GM12891 (cell line): ENCODE results near the gene MYO1F.
"Not testable (repeated sequence)": the region's sequence is repeated elsewhere in the genome, so short reads cannot be mapped to it uniquely, and the experiment has no call there.

Experiments
- DNase-seq: peaks from one replicate; pipeline ENCODE4 v3.0.0; 2011; ENCODE audit warnings: low spot score; ENCODE audit not compliant: insufficient read length
- FAIRE-seq: peaks from 2 replicates; lab custom pipeline; 2011; peaks lifted over from hg19 to GRCh38; lab: Jason Lieb, UNC
- PAX5 ChIP-seq: IDR thresholded peaks from 2 replicates; pipeline ENCODE4 v1.6.1; 2011; ENCODE audit warnings: low read length, moderate library complexity, mild to moderate bottlenecking; ENCODE audit not compliant: insufficient read depth, severe bottlenecking
- POLR2A ChIP-seq: IDR thresholded peaks from 2 replicates; pipeline ENCODE4 v1.6.1; 2011; ENCODE audit warnings: low read depth, low read length, control low read depth
- POLR2AphosphoS5 ChIP-seq: IDR thresholded peaks from 2 replicates; pipeline ENCODE4 v1.6.1; 2011; ENCODE audit warnings: low read depth, low read length, control low read depth
- POU2F2 ChIP-seq: IDR thresholded peaks from 2 replicates; pipeline ENCODE4 v1.6.1; 2011; ENCODE audit warnings: low read depth, mild to moderate bottlenecking, control low read depth, low read length, moderate library complexity
- SPI1 ChIP-seq: IDR thresholded peaks from 2 replicates; pipeline ENCODE4 v1.6.1; 2011; ENCODE audit warnings: low read depth, low read length, control low read depth
- TAF1 ChIP-seq: IDR thresholded peaks from 2 replicates; pipeline ENCODE4 v1.6.1; 2011; ENCODE audit warnings: low read depth, low read length, control low read depth

MYO1F gene

DNA sequence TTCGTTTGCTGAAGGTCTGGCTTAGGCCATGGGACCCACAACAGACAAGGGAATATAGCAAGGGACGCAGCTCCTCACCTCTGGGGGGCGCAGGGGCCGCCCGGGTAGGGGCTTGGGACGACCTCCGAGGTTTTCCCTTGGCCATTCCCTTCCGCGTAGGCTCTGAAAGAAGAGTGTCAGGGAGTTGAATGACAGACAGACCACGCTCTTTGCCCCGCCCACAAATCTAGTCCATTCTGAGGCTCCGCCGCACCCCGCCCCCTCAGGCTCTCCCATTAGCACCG, 51.9 kb downstream of the MYO1F start:
- no peak for TF ChIP-seq PAX5
- TF ChIP-seq TAF1: no peak
- no peak for TF ChIP-seq POLR2AphosphoS5
- no peak for TF ChIP-seq POU2F2
- no peak for TF ChIP-seq POLR2A
- FAIRE-seq (no peak), DNase-seq (no peak)

DNA sequence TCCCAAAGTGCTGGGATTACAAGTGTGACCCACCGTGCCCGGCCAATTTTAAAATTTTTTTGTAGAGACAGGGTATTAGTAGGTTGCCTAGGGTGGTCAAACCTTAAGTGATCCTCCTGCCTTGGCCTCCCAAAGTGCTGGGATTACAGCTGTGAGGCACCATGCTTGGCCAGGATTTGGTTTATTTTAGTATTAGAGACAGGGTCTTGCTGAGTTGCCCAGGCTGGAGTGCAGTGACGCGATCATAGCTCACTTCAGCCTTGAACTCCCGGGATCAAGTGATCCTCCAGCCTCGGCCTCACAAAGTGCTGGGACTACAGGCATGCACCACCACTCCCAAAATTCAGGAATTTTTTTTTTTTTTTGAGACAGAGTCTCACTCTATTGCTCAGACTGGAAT, 57.9 kb downstream of the MYO1F start:
- DNase-seq: no peak
- TF ChIP-seq POLR2AphosphoS5 (no peak), POLR2A (no peak), TAF1 (no peak), PAX5 (no peak), SPI1 (no peak), POU2F2 (no peak)
- no peak for FAIRE-seq

DNA sequence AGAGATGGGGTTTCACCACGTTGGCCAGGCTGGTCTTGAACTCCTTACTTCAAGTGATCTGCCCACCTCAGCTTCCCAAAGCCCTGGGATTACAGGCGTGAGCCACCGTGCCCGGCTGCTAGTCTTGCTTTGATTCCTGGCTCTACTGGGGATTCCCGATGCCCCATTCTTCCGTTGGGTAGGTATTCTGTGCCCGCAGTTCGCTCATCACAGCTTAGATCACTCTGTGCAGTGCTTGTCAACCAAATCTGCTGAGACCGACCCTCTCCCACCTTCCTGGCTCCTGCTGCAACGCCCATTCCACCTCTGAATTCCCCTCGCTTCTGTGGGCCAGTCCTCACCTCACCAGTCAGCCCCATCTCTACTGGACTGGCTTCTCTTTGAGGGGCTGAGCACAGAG, 58.7 kb downstream of the MYO1F start:
- DNase-seq: no peak
- TF ChIP-seq POLR2AphosphoS5: no peak
- TF ChIP-seq SPI1: no peak
- no peak for TF ChIP-seq POU2F2
- no peak for TF ChIP-seq POLR2A
- no peak for TF ChIP-seq TAF1
- FAIRE-seq: no peak

DNA sequence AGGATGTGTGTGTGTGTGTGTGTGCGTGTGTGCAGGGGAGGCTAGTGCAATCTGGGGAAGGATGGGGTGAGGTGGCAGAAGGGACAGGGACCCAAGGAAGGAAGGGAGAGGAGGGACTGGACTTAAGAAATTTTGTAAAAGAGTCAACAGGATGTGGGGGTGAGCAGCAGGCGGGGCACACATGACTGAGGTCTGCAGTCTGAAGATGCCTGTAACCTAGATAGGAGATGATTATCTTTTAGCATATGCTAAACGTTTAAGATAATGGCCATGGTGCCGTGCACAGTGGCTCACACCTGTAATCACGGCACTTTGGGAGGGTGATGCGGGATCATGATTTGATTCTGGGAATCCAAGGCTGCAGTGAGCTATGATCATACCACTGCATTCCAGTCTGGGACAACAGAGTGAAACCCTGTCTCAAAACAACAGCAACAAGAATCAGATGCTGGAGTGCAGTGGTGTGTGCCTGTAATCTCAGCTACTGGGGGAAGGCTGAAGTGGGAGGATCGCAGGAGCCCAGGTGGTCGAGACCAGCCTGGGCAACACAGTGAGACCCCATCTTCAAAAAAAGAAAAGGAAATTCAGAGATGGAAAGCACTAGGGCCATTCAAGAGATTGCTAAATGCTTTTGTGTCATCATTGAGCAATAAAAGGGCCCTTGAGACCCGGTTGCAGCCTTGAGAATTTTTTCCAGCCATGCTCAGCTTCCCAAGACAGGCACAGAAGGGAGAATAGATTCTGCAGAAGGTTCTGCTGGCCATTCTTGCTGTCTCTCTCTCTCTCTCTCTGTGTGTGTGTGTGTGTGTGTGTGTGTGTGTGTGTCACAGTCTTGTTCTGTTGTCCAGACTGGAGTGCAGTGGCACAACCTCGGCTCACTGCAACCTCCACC, 59.4 kb downstream of the MYO1F start:
- TF ChIP-seq TAF1: no peak
- TF ChIP-seq POLR2AphosphoS5: no peak
- TF ChIP-seq POLR2A: no peak
- no peak for TF ChIP-seq POU2F2
- no peak for TF ChIP-seq PAX5
- no peak for TF ChIP-seq SPI1
- FAIRE-seq: peak; percentile 67
- no peak for DNase-seq

DNA sequence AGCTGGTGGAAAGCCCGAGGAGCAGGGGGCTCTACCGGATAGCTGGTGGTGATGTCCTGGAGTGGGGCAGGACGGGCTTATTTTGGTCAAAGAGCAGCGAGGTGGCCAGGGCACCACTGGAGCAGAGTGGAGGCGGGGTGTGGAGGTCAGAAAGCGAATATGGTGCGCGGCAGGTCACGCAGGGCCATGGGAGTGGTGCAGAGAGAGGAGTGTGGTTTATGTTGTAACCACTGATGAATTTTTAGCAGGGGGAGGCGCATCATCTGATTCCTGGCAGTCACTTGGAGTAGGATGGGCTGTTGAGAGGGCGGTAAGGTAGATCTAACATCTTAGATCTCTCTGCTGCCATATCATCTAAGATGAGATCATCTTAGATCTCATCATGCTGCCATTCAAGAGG, 61.9 kb downstream of the MYO1F start:
- TF ChIP-seq POLR2AphosphoS5 (no peak), SPI1 (no peak), POLR2A (no peak), PAX5 (no peak), POU2F2 (no peak), TAF1 (no peak)
- FAIRE-seq: no peak
- no peak for DNase-seq

DNA sequence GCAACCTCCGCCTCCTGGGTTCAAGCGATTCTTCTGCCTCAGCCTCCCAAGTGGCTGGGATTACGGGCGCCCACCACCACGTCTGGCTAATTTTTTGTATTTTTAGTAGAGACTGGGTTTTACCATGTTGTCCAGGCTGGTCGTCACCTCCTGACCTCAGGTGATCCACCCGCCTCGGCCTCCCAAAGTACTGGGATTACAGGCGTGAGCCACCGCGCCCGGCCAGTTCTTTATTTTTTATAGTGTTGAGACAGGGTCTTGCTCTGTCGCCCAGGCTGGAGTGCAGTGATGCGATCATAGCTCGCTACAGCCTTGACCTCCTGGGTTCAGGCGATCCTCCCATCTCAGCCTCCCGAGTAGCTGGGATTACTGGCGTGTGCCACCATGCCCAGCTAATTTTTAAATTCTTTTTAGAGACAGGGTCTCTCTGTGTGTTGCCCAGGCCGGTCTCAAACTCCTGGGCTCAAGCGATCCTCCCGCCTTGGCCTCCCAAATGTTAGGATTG, 62.7 kb downstream of the MYO1F start:
- not testable (repeated sequence) for FAIRE-seq, DNase-seq

DNA sequence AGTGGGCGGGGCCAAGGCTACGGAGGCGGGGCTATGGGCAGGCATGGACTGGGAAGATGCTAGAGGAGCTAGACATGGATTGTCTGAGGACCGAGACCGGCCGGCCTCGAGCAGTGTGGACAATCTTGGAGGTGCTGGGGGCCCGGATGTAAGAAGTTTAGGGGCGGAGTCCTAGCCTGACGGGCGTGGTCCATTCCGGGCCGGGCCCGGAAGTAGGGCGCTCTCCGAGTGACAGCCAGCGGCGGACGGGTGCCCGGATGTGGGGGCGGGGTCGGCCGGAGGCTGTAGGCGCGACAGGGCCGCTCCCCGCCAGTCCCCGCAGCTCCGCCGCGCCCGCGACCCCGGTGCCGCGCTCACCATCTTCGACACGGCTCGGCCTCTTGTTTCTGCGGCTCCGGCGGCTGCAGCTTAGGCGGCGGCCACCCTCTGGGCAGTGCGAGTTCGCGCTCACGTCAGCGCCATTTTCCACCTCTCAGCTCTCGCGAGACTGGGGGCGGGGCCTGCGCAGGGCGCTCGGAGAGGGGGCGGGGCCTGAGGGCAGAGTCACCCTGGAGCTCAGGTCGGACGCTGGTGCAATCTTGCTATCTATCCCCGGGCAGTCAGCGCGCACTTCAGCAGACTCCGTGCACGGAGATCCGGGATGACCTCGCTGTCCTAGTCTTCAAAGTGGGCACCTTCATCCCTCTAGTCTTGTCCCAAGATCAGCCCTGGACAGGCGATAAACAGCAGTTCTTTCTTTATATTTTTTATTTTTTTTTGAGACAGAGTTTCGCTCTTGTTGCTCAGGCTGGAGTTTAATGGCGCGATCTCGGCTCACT, 63.3 kb downstream of the MYO1F start, which contains the start of gene ZNF414:
Gene ZNF414, minus strand, starts transcription at position 481 of the 818 bp plus-strand sequence. Its CDS starts 121 bp downstream, at position 360.
- TF ChIP-seq PAX5 (no peak), POLR2A (peak; percentile 87), POLR2AphosphoS5 (peak; percentile 86), SPI1 (no peak), TAF1 (peak; percentile 87), POU2F2 (0 out of 2 replicates have a peak, but pooled peaks have one; percentile 8)
- peak; percentile 99 for DNase-seq
- FAIRE-seq: peak; percentile 98

DNA sequence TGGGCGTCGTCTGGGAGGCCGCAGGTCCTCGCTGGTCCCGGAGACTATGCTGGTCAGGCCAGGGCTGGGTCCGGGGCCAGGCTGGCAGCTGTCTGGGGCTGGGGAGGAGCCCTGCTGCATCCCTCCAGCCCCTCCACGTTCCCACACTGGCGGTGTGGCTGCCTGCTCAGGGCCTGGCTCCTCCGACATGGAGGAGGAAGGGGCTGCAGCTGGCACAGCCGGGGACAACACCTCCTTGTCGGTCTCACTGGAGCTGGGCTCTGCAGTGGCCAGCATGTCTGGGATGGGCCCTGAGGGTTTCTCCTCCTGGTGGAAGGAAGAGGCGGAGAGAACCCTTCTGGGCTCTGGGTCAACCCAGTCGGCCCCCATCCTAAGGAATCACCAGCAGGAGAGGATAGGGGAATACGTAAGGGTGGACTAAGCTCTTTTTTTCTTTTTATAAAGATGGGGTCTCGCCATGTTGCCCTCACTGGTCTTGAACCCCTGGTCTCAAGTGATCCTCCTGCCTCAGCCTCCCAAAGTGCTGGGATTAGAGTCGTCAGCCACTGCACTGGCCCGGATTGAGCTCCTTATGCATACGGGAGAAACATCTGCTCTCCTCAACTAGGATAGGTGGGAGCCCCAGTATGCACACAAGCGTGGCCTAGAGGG, 64.1 kb downstream of the MYO1F start:
- DNase-seq: no peak
- TF ChIP-seq POU2F2 (no peak), TAF1 (no peak), POLR2A (no peak), SPI1 (no peak), PAX5 (no peak), POLR2AphosphoS5 (no peak)
- no peak for FAIRE-seq

DNA sequence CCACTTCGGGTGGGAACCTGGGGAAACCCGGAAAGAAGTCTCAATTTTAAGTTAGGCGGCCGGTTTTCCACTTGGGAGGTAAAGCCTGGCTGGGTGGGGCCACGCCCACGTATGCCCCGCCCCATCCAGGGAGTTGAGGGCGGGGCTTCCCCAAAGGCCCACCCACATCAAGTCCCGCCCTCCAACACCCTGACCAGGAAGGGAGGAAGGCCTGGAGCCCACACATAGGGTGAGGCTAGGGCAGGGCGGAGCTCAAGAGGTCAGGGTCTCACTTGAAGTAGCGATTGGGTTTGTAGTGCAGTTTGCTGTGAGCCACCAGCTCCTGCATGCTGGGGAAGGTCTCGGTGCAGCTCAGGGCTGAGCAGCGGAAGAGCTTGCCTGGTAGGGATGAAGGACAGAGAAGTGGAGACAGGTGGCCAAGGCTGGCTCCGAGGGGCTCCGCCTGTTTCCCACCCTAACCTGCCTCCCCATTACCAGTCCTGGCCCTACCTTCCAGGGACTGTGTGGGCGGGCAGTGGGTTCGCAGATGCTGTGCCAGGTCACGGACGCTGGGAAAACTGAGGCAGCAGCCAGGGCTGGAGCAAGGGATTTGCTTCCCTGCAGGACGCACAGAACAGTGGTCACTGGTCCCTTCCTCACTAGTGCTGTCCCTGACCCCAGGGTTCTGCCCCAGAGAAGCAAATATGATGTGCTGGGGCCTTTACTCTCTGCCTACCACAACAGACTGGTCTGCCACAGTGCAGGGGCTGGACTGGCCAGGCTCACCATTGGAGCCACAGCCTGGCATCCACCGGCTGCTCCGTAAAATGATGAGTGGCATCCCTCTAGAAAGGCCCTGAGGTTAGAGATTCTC, 64.9 kb downstream of the MYO1F start:
- TF ChIP-seq POU2F2: no peak
- no peak for TF ChIP-seq POLR2A
- TF ChIP-seq SPI1: no peak
- TF ChIP-seq TAF1: no peak
- no peak for TF ChIP-seq POLR2AphosphoS5
- no peak for TF ChIP-seq PAX5
- FAIRE-seq (peak; percentile 71), DNase-seq (no peak)
